Suprapubic skin (tissue), 4 donors: ENCODE results near the gene SECISBP2L. TPM values are rescaled to one million over a fixed set of nuclear protein-coding genes. Genes with fewer than 3 reads are reported as not detected.

Source experiments
- DNase-seq, 2 donors: peaks; one replicate each; pipeline ENCODE4 v3.0.0-alpha.2; 2019; ENCODE audit warnings: low spot score in 2 of 2
- H3K27ac ChIP-seq: fragments of 200-600 bp; sonication (generic); one replicate; pipeline ENCODE4 v1.5.1; 2019
- H3K27me3 ChIP-seq: fragments of 200-600 bp; sonication (generic); one replicate; pipeline ENCODE4 v1.5.1; 2019
- H3K36me3 ChIP-seq: fragments of 200-600 bp; sonication (generic); one replicate; pipeline ENCODE4 v1.5.1; 2019
- H3K4me1 ChIP-seq: fragments of 200-600 bp; sonication (generic); one replicate; pipeline ENCODE4 v1.5.1; 2019
- H3K4me3 ChIP-seq: fragments of 200-600 bp; sonication (generic); one replicate; pipeline ENCODE4 v1.5.1; 2019; ENCODE audit warnings: mild to moderate bottlenecking
- H3K9me3 ChIP-seq: fragments of 200-600 bp; sonication (generic); one replicate; pipeline ENCODE4 v1.5.1; 2019
- CTCF ChIP-seq, 2 donors: fragments of 200-600 bp in 1 of 2; fragments of 450-650 bp in 1 of 2; sonication (generic) in 1 of 2; IDR thresholded peaks; one replicate each; pipeline ENCODE4 v1.5.1; 2016 to 2019; ENCODE audit warnings: antibody characterized with exemption in 2 of 2, mild to moderate bottlenecking in 1 of 2, moderate library complexity in 1 of 2
- EP300 ChIP-seq: sonication (generic); formaldehyde crosslinking; IDR thresholded peaks from one replicate; pipeline ENCODE4 v1.6.1; 2017; ENCODE audit warnings: antibody characterized with exemption
- POLR2A ChIP-seq, 2 donors: fragments of 450-650 bp; IDR thresholded peaks; one replicate each; pipeline ENCODE4 v1.6.1; 2017; ENCODE audit warnings: antibody characterized with exemption in 2 of 2, mild to moderate bottlenecking in 2 of 2, moderate library complexity in 2 of 2
- POLR2AphosphoS5 ChIP-seq, 3 donors: sonication (generic); formaldehyde crosslinking; IDR thresholded peaks; one replicate each; pipeline ENCODE4 v1.6.1; 2017; ENCODE audit warnings: antibody characterized with exemption in 3 of 3
- WGBS: methylation state at CpG from one replicate; pipeline ENCODE4 v1.1.5; 2018; 5-methylcytosine and 5-hydroxymethylcytosine counted together
- total RNA-seq, 4 donors: library from RNA; depleted of rRNA; stranded (reverse); fragments of >200 nt; gene quantifications; one replicate each; pipeline ENCODE4 v1.1.0, GENCODE V29; 2016

SECISBP2L gene
- total RNA-seq, 4 donors from 2014 or later = 21.8 to 58.6 (median 38.7) TPM

GRCh38 chr15:49085696-49086459 is 39.6 kb upstream of the SECISBP2L start:
- no peaks in the 10 kb centered on the region for H3K9me3 ChIP-seq
- no peak overlapping the region for H3K27ac ChIP-seq
- no peak for DNase-seq
- WGBS = 92% methylated on average over 5 of the region's 5 CpGs
- H3K4me1 ChIP-seq = no peaks in the 10 kb centered on the region
- H3K27me3 ChIP-seq = no peaks in the 10 kb centered on the region
- H3K36me3 ChIP-seq = no peaks in the 10 kb centered on the region
- H3K4me3 ChIP-seq = no peak overlapping the region
- TF ChIP-seq CTCF (IDR thresholded peaks at IDR 0.05) (no peak), EP300 (no peak), POLR2A (IDR thresholded peaks at IDR 0.05) (no peak), POLR2AphosphoS5 (IDR thresholded peaks at IDR 0.05) (no peak)

- TF ChIP-seq POLR2A (IDR thresholded peaks at IDR 0.05) = no peak
- no peak for TF ChIP-seq EP300
- no peak for TF ChIP-seq CTCF (IDR thresholded peaks at IDR 0.05)
- TF ChIP-seq POLR2AphosphoS5 (IDR thresholded peaks at IDR 0.05) = no peak
- no peak for DNase-seq
- 96% methylated on average over 3 of the region's 3 CpGs for WGBS
These were observed 38.0 kb upstream of the SECISBP2L start for GRCh38 chr15:49084285-49084570.

GRCh38 chr15:49083401-49084284 is 37.4 kb upstream of the SECISBP2L start:
- DNase-seq = no peak
- 90% methylated on average over 5 of the region's 5 CpGs for WGBS
- H3K4me1 ChIP-seq = no peaks in the 10 kb centered on the region
- no peak for TF ChIP-seq POLR2A (IDR thresholded peaks at IDR 0.05)
- no peak for TF ChIP-seq POLR2AphosphoS5 (IDR thresholded peaks at IDR 0.05)
- TF ChIP-seq CTCF (IDR thresholded peaks at IDR 0.05) = no peak
- no peak for TF ChIP-seq EP300
- no peaks in the 10 kb centered on the region for H3K9me3 ChIP-seq
- no peaks in the 10 kb centered on the region for H3K27me3 ChIP-seq
- H3K27ac ChIP-seq = no peak overlapping the region
- no peaks in the 10 kb centered on the region for H3K36me3 ChIP-seq
- H3K4me3 ChIP-seq = no peak overlapping the region

More at GRCh38 chr15:49084285-49084570, 38.0 kb upstream of the SECISBP2L start:
- no peak overlapping the region for H3K4me3 ChIP-seq
- H3K4me1 ChIP-seq = no peaks in the 10 kb centered on the region
- H3K9me3 ChIP-seq = no peaks in the 10 kb centered on the region
- H3K27me3 ChIP-seq = no peaks in the 10 kb centered on the region
- H3K36me3 ChIP-seq = no peaks in the 10 kb centered on the region
- H3K27ac ChIP-seq = no peak overlapping the region

- DNase-seq = no peak
- Histone ChIP-seq H3K4me1 (no peaks in the 10 kb centered on the region), H3K9me3 (no peaks in the 10 kb centered on the region), H3K4me3 (no peak overlapping the region), H3K27ac (no peak overlapping the region), H3K36me3 (no peaks in the 10 kb centered on the region), H3K27me3 (no peaks in the 10 kb centered on the region)
- TF ChIP-seq EP300 (no peak), POLR2A (IDR thresholded peaks at IDR 0.05) (no peak), POLR2AphosphoS5 (IDR thresholded peaks at IDR 0.05) (no peak), CTCF (IDR thresholded peaks at IDR 0.05) (no peak)
- WGBS = 71% methylated on average over 1 of the region's 1 CpG
These were observed 36.7 kb upstream of the SECISBP2L start for GRCh38 chr15:49082960-49083359.
